GM12891 (cell line): ENCODE measurements around the gene COL18A1.

Experiments used
- POLR2A ChIP-seq: IDR thresholded peaks from 2 replicates; pipeline ENCODE4 v1.6.1; 2011; ENCODE audit warnings: low read depth, low read length, control low read depth
- SPI1 ChIP-seq: IDR thresholded peaks from 2 replicates; pipeline ENCODE4 v1.6.1; 2011; ENCODE audit warnings: low read depth, low read length, control low read depth
- TAF1 ChIP-seq: IDR thresholded peaks from 2 replicates; pipeline ENCODE4 v1.6.1; 2011; ENCODE audit warnings: low read depth, low read length, control low read depth

GRCh38 chr21:45510466-45510955 lies 105.5 kb downstream of the COL18A1 start:
- no peak for TF ChIP-seq POLR2A
- no peak for TF ChIP-seq SPI1
- no peak for TF ChIP-seq TAF1
